PFSK-1 (cell line): ENCODE data around the gene TEKT5.

Source experiments
- FOXP2 ChIP-seq: optimal IDR thresholded peaks from 2 replicates; pipeline ENCODE3; 2011; ENCODE audit warnings: borderline replicate concordance, control low read depth, inconsistent platforms; ENCODE audit not compliant: insufficient read depth; ENCODE audit errors: extremely low read length, extremely low read depth
- POLR2AphosphoS5 ChIP-seq: IDR thresholded peaks from 2 replicates; pipeline ENCODE4 v1.6.1; 2012; ENCODE audit warnings: low read depth, mild to moderate bottlenecking, control low read depth, low read length, moderate library complexity
- SIN3A ChIP-seq: IDR thresholded peaks from 2 replicates; pipeline ENCODE4 v1.6.1; 2012; ENCODE audit warnings: mild to moderate bottlenecking, low read length, moderate library complexity, borderline replicate concordance; ENCODE audit not compliant: insufficient read depth
- TAF1 ChIP-seq: IDR thresholded peaks from 2 replicates; pipeline ENCODE4 v1.6.1; 2012; ENCODE audit warnings: low read length, control low read depth, borderline replicate concordance; ENCODE audit not compliant: insufficient read depth
- TF ChIP-seq, protein P1 (sequence below), 2 experiments: IDR thresholded peaks; 2 replicates each; pipeline versions ENCODE4 v1.6.1 to v1.8.0; 2011 to 2012; ENCODE audit warnings: low read depth in 2 of 2, low read length in 2 of 2, control low read depth in 1 of 2, inconsistent platforms in 1 of 2, mild to moderate bottlenecking in 1 of 2, moderate library complexity in 1 of 2; ENCODE audit not compliant: insufficient read depth in 1 of 2

GRCh38 chr16:10609402-10609774 is 85.3 kb downstream of the TEKT5 start:
- TF ChIP-seq POLR2AphosphoS5: no peak
- no peak for TF ChIP-seq SIN3A
- TF ChIP-seq, protein P1, sequence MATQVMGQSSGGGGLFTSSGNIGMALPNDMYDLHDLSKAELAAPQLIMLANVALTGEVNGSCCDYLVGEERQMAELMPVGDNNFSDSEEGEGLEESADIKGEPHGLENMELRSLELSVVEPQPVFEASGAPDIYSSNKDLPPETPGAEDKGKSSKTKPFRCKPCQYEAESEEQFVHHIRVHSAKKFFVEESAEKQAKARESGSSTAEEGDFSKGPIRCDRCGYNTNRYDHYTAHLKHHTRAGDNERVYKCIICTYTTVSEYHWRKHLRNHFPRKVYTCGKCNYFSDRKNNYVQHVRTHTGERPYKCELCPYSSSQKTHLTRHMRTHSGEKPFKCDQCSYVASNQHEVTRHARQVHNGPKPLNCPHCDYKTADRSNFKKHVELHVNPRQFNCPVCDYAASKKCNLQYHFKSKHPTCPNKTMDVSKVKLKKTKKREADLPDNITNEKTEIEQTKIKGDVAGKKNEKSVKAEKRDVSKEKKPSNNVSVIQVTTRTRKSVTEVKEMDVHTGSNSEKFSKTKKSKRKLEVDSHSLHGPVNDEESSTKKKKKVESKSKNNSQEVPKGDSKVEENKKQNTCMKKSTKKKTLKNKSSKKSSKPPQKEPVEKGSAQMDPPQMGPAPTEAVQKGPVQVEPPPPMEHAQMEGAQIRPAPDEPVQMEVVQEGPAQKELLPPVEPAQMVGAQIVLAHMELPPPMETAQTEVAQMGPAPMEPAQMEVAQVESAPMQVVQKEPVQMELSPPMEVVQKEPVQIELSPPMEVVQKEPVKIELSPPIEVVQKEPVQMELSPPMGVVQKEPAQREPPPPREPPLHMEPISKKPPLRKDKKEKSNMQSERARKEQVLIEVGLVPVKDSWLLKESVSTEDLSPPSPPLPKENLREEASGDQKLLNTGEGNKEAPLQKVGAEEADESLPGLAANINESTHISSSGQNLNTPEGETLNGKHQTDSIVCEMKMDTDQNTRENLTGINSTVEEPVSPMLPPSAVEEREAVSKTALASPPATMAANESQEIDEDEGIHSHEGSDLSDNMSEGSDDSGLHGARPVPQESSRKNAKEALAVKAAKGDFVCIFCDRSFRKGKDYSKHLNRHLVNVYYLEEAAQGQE (IDR thresholded peaks at IDR 0.05; ENCODE audit: insufficient read depth in 1 of 2, low read depth in 2 of 2, low read length in 2 of 2): no peak
- no peak for TF ChIP-seq TAF1
- TF ChIP-seq FOXP2: no peak
